ENCODE data around the gene NOL4L.

DNA sequence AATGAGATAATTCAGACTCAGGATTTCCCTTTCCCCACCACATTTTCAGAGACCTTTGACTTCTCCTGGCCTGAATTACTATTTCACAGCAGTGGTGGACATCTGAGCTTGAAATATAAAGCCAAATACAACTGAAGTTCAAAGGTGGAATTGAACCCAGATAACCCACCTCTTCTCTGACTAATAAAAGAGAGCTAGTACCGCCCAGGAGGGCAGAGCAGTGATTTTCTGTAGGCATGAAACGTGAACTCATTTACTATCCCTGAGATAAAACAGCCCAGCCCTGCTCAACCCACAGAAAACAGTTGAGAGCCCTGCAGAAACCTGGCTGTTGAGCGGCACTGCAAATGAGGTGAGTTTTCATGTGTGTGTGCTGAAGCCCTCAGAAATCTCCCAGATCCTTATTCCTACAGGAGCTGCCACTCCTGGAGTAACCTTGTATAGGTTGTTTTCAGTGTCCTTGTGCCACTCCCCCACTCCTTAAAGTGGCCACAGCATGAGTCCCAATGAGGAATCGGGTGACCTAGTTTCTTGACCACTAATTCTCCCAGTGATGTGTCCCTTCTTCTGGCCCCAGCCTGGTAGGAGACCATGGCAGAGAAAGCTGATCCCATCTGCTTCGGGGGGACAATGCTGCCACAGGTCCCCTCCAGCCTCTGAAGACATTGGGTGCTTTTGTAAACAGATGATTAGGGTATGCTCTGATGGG is 99.2 kb downstream of the NOL4L start:
- TF ChIP-seq EZH2 (IDR thresholded peaks at IDR 0.05) = no peak
- no peak for TF ChIP-seq POLR2AphosphoS5 (IDR thresholded peaks at IDR 0.05; ENCODE audit: borderline replicate concordance, low read depth, low read length)
- TF ChIP-seq FOXP2 (optimal IDR thresholded peaks at IDR 0.05; ENCODE audit: control extremely low read depth, extremely low read length, insufficient read depth) = no peak
